GM12864 (cell line): Measurements from ENCODE around the gene TTLL6.
A peak's percentile ranks its signal among the peaks of the same experiment; 100 is the strongest.
"Not testable (repeated sequence)": the region's sequence is repeated elsewhere in the genome, so short reads cannot be mapped to it uniquely, and the experiment has no call there.

Experiments used
- DNase-seq: peaks from one replicate; pipeline ENCODE4 v3.0.0-alpha.2; 2011; ENCODE audit warnings: low read depth
- H3K4me3 ChIP-seq: 2 replicates; pipeline ENCODE4 v1.5.1; 2011; ENCODE audit warnings: mild to moderate bottlenecking, low read depth, low read length, control low read depth
- CTCF ChIP-seq: IDR thresholded peaks from 2 replicates; pipeline ENCODE4 v1.5.1; 2011; ENCODE audit warnings: low read depth, mild to moderate bottlenecking, moderate library complexity, low read length, control low read depth, inconsistent platforms; ENCODE audit errors: missing control alignments

The TTLL6 gene

GRCh38 chr17:48815311-48815710, 1.7 kb downstream of the TTLL6 start:
- H3K4me3 ChIP-seq, result no peak overlapping the region
- TF ChIP-seq CTCF, result no peak
- DNase-seq, result no peak

- TF ChIP-seq CTCF, result peak; percentile 86
- no peak for DNase-seq
- H3K4me3 ChIP-seq, result no peak overlapping the region
Observed at GRCh38 chr17:48814504-48814903, 2.5 kb downstream of the TTLL6 start.

- TF ChIP-seq CTCF, result no peak
- H3K4me3 ChIP-seq, result no peak overlapping the region
- DNase-seq, result no peak
Observed at GRCh38 chr17:48812001-48812400, 5.0 kb downstream of the TTLL6 start.

- TF ChIP-seq CTCF, result no peak
- no peak overlapping the region for H3K4me3 ChIP-seq
- no peak for DNase-seq
Observed at GRCh38 chr17:48809182-48809581, 7.8 kb downstream of the TTLL6 start.

- DNase-seq, result no peak
- no peak overlapping the region for H3K4me3 ChIP-seq
- TF ChIP-seq CTCF, result peak; percentile 97
Observed at GRCh38 chr17:48804936-48805411, 12.1 kb downstream of the TTLL6 start.

- H3K4me3 ChIP-seq, result no peak overlapping the region
- no peak for TF ChIP-seq CTCF
- DNase-seq, result no peak
Observed at GRCh38 chr17:48800626-48801217, 16.3 kb downstream of the TTLL6 start.

GRCh38 chr17:48799069-48799723, 17.8 kb downstream of the TTLL6 start:
- no peak for TF ChIP-seq CTCF

GRCh38 chr17:48796163-48796522, 20.9 kb downstream of the TTLL6 start:
- H3K4me3 ChIP-seq, DNase-seq: not testable (repeated sequence)

More at GRCh38 chr17:48799069-48799723, 17.8 kb downstream of the TTLL6 start:
- no peak overlapping the region for H3K4me3 ChIP-seq
- no peak for DNase-seq
